GM19193 (cell line): Measurements from ENCODE around the gene SLC43A3.

ENCODE experiments used
- POLR2A ChIP-seq: IDR thresholded peaks from 4 replicates; pipeline ENCODE4 v1.6.1; 2011; ENCODE audit not compliant: insufficient read depth, insufficient read length; ENCODE audit errors: extremely low read depth

The SLC43A3 gene

DNA sequence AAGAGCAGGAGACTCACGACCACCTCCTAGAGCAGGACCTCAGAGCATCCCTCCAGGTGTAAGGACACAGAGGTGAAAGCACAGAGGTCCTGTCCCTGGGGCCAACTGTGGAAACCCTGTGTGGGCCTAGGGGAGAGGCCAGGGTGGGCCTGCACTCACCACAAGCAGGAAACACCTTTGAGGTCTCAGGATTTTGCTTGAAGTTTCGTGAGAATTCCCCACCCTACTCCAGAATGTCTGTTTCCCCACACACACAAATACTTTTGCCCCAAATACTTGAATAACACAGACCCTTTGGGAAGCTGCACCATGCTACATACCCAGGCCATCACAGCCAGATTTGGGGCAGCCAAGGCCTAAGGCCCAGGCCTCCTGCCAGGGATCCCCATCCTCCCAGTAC, 18.1 kb downstream of the SLC43A3 start:
- TF ChIP-seq POLR2A = no peak

DNA sequence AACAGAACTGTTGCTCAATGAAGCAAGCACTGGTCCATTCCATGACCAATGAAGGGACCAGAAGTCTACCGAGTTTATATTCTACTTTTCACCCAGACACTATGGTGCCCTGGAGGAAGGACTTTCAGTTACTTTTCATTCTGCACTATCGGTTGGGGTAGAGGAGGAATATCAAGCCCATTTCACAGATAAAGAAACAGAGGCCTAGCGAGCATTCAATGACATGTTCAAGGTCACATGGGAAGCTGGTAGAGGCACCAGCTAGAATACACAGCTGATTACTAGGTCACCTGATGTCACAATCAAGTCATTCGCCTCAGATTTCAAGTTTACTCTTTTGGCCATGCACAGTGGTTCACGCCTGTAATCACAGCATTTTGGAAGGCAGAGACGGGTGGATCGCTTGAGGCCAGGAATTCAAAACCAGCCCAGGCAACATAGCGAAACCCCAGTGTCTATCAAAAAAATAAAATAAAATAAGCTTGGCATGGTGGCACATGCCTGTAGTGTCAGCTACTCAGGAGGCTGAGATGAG, 18.9 kb downstream of the SLC43A3 start:
- no peak for TF ChIP-seq POLR2A

DNA sequence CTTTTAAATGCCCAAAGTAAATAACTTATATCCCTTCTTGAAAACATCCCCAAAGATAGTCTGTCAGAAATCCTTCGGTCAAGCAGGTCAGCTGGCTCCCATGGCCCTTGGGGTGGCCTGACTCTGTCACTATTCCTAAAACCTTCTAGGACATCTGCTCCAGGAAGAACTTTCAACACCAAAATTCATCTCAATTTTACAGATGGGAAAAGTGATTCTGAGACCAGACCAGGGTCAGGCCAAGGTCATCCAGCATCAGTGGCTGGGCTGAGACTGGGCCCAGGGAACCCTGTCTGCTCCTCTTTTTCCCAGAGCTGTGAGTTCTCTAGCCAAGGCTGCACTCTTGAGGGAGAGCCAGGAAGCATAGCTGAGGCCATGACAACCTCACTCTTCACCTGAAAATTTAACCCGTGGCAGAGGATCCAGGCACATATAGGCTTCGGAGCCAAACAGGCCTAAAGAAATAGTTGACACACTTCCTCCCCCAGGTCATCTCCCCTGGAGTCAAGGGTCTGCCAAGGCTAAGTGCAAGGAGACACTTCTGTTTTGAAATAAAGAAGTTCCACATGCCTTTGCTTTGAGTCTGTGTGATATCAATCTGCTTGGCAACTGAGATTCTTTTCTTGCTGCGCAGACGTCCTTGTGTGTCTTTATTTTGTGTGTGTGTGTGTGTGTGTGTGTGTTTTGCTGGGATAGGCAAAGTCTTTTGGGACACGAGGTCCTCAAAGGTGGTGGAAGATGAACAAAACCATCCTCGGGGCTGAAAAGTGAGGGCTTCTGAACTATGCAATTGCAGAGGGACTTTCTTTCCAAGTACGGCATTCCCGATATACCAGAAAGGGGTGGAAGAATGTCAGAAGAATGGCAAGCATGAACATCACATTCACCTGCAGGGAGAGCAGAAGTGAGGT, 19.7 kb downstream of the SLC43A3 start:
- TF ChIP-seq POLR2A = peak; percentile 4

DNA sequence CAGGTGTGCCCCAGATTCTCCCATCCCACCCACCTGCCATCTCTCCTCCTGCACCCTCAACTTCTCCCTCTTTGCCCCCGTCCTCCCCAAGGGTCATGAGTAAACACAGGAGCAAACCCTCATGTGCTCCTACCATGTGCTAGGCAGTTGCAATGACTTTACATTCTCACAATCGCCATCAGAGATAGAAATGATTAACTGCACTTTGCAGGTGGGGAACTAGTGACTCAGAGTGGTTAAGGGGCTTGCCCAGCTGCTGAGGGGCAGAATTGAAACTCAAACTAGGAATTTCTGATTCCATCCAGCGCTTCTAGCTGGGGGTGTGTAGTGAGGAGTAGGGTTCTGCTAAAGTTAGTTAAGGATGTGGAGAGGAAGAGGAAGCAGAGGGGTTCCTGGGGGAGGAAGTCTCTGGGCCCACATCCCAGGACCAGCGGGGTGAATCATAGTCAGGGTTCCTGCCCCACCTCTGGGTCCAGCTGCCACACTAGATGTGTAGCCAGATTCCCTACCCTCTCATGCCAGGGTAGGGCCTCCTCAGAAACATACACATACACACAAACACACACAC, 20.5 kb downstream of the SLC43A3 start:
- peak; percentile 22 for TF ChIP-seq POLR2A

DNA sequence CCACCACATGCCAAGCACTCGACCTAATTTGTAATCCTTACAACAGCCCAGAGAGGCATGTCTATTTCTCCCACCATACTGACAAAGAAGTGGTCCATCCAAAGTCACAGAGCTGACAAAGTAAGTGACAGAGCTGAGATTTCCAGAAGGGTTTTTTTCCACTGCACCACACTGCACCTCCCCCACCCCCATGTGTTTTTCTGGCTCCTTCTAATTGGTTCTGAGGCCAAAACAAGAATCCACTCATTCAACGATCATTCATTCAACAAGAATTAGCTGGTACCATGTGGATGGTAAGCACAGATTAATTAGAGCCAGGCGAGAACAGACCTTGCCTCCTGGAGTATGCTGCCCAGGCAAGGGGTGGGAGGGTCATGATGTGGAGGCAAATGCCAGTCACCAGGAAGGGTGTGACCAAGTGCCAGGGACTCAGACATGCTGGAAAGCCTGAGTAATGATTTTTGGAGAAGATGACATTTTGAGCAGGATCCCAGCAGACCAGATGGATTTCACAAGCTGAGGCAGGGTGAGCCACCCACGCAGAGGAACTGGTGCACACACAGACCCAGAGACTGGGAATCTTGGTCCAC, 21.6 kb downstream of the SLC43A3 start:
- no peak for TF ChIP-seq POLR2A

DNA sequence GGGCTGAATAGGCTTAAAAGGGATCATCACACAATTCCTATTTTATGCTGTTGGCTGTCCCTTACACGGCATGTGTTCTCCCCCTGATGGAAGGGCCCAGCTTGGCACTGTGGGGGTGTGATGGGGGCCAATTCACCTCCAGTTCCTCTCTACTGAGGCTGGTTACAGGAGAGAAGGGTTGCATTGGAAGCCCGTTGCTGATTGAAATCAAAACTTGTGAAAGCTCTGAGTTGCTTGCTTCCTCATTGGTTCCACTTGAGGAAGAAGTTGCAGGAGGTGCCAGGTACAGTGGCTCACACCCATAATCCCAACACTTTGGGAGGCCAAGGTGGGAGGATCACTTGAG, 23.1 kb downstream of the SLC43A3 start:
- TF ChIP-seq POLR2A = no peak

DNA sequence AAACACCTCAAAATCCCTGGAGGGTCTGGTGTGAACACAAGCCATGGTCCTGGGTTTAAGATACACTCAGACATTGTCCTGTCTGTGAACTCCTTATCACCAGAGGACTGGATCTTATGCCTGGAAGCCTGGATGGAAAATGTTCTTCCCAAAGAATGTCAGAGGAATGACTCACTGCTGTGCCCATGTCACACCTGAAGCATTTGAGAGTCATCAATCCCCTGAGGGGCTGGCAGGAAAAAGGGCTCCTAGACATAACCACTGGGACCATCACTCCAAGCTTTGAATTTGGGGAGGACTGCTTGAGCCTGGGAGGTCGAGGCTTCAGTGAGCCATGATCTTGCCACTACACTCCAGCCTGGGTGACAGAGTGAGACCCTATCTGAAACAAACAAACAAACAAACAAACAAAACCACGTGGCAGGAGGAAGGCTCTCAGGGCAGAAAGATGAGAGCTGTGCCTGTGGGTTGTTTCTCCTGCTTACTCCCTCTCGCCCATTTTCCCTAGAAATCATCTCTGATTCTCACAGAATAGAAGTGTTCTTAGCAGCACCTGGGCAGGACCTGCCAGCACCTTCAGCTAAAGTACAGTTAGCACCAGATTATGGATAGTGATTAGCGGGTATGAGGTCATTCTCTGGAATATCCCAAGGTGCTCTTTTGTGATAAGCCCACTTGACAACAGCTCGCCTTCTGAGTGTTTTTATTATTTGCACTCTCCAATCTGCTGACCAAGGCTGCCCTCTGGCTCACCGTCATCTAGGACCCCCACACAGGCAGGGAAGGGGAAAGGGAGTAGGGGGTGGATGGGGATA, 24.5 kb downstream of the SLC43A3 start:
- TF ChIP-seq POLR2A = no peak

DNA sequence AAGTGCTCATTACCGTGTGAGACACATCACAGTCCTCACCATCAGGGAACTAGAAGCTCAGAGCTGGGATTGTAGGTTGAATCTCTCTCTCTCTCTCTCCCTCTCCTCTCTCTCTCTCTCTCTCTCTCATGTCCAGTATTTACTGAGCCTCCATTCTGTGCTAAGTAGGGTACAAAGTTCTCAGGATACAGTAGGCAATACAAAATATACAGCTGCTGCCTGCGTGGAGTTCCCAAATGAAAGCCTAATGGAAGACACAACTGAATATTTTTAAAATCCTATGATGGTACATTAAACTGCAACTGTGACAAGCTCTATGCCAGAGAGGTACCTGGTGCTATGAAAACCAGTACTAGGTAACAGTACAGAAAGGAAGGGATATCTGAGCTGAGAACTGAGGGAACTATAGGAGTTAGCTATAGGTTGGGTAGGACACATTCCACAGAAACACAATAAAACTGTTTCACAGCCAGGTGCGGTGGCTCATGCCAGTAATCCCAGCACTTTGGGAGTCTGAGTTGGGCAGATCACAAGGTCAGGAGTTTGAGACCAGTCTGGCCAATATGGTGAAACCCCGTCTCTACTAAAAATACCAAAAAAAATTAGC, 26.8 kb downstream of the SLC43A3 start:
- TF ChIP-seq POLR2A = no peak

DNA sequence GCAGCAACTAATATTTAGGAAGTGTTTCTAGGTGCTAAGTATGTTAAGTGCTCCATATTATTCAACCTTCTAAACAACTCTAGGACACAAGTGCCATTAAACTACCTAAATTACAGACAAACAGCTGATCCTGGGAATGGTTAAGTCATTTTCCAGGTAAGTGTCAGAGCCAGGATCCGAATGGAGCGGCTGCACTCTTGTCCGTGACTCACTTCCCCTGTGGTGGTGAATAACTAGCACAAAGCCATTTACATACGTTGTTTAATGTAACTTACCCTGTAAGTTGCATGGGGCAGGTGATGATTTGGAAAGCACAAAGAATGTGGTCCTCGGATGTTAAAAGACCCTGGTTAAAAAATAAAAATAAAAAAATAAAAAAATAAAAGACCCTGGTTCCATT, 27.7 kb downstream of the SLC43A3 start:
- no peak for TF ChIP-seq POLR2A

DNA sequence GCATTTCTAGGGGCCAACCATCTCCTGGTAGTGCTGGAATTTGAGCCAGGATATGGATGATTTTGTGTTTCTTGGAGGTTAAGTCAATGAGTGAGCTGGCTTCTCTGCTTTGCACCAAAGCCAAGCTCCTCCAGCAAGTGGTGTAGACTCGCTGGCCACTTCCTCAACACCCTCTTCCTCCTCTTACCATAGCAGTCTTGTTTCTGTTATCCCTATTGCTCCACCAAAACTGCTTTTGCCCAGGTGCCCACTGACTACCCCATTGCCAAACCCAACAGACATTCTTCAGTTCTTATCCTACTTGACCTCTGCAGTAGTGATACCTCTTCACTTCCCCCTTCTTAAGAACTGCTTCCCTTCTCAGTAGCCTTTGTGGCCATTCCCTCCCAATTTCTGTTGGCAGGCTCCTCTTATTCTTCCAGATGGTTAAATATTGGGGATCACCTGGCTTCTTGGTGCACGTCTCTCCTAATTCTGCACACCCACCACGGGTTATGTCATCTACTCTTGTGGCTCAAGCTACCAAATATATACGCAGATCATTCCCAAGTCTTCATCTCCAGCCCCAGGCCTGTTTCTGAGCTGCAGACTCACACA, 29.4 kb downstream of the SLC43A3 start:
- no peak for TF ChIP-seq POLR2A

DNA sequence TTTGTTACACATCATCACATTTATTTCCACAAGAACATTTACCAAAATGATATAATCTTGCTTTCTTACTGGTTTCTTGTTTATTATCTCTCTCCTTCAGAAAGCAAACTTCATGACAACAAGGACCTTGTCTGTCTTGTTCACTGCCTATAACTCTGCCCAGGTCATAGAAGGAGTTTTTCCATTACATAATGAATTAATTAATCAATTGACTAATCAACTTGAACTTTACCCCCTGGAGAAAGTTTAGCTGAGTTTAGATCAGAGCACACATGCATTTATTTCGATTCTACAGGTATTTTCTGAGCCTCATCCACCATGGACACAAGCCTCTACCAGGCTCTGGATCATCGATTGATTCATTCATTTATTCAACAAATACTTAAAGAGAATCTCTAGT, 30.2 kb downstream of the SLC43A3 start:
- no peak for TF ChIP-seq POLR2A

DNA sequence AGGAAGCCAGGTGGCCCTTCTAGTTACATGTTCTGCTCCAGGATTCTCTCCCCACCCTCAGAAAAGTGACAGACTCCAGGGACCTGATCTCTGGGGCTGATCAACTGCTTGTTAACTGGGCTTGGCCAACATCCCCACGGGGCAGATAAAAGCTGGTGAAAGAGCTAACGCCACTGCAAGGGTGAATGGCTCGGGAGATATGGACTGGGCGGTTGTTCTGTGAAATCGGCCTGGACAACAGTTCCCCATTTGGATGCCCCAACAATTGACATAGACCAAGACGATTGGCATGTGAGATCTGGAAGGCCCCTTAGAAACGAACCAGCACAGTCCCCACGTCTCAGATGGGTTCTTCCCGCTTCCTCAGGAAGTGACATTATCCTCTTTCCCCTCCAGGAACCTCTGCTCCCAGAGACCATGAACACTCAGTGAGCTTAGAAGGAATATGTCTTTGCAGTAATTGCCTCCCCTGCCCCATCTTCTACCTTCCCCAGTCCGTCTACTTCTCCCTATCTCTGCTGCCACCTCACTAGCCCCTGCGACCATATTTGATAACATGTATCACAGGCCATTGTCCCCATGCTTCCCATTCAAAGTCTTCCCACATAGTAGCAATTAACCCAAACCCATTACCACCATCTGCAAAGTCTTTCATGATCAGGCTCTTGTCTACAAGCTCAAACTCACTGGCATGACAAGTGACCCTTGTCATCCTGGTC, 30.9 kb downstream of the SLC43A3 start:
- TF ChIP-seq POLR2A = no peak

DNA sequence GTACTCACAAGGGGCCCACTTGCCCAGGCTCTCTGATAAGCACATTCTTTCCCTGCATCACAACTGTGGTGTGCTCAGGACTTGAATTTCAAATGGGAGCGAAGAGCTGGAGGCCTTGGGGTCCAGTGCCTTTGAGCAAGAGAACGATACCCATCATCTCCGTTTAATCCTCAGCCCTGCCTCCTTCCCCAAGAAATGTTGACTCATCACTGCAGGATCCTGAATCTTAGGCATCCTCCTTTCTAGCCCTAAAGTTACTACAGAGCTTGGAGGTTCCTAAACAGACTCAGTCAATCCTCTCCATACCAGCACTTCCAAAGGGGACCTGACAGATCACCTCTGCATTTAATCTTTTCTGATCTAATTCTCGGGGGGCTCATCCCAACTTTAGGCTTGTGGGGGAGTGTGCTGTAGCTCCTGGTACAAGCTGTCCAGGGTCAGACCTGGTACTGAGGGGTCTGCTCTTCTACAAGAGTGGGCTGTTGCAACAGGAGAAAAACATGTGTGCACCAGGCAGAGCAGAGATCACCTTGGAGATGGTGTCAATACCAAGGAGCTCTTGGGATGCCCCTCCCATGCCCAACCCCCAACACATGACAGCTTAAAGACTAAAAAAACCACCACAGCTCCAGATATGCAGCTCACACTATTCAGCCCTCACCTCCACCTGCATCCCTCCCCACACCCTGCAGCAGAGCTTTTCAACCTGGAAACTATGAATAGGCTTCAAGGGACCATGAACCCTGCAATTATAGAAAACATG, 32.5 kb downstream of the SLC43A3 start:
- TF ChIP-seq POLR2A = no peak

DNA sequence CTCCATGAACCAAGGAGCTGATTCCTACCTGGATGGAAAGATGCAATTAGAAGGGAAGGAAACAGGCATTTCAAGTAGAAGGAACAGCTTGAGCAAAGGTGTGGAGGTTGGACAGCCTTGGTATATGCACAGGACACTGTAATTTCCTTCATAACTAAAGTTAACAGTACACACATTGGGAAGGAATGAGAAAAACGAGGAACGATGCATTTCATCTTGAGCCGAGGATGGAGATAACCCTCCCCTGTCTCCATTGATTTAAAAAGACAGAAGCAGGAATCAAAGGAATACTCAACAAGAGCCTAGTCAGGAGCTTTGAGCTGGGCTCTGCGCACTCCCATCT, 34.2 kb downstream of the SLC43A3 start:
- TF ChIP-seq POLR2A = no peak
